ENCODE measurements around the gene NACAD.
A peak's percentile ranks its signal among the peaks of the same experiment; 100 is the strongest.

NACAD gene

GRCh38 chr7:45064047-45064725 lies 24.6 kb downstream of the NACAD start:
- Histone ChIP-seq H3K36me3 (ENCODE audit: control insufficient read depth in 2 of 2, insufficient read depth in 1 of 2, low read length in 2 of 2) (peaks cover 0 to 28% of the 10 kb centered on the region in 2 experiments; a peak in 2 of 3 replicates), H3K9me3 (ENCODE audit: control insufficient read depth, insufficient read depth, low read depth, low read length) (no peaks in the 10 kb centered on the region), H3K27ac (ENCODE audit: extremely low read depth, low read depth, low read length) (no peak overlapping the region), H3K4me1 (ENCODE audit: control insufficient read depth, insufficient read depth, low read length) (no peaks in the 10 kb centered on the region), H3K4me3 (ENCODE audit: low read depth, low read length) (no peak overlapping the region)
- ChIA-PET POLR2A (no interaction called here), CTCF (no interaction called here)
- TF ChIP-seq ZNF266 (tag by site-specific recombination; IDR thresholded peaks at IDR 0.05; ENCODE audit: low read depth) = no peak
- no peak for TF ChIP-seq ZNF423 (tag by site-specific recombination; IDR thresholded peaks at IDR 0.05)
- no peak for TF ChIP-seq ZNF302 (tag by site-specific recombination; IDR thresholded peaks at IDR 0.05; ENCODE audit: low read depth)
- no peak for TF ChIP-seq ZNF639 (tag by site-specific recombination; IDR thresholded peaks at IDR 0.05)
- TF ChIP-seq EGR2 (tag by site-specific recombination; IDR thresholded peaks at IDR 0.05; ENCODE audit: low read depth) = no peak
- TF ChIP-seq ZNF707 (tag by site-specific recombination; IDR thresholded peaks at IDR 0.05) = no peak
- no peak for TF ChIP-seq PRDM10 (tag by site-specific recombination; IDR thresholded peaks at IDR 0.05)
- no peak for TF ChIP-seq ZNF2 (tag by site-specific recombination; IDR thresholded peaks at IDR 0.05)
- no peak for TF ChIP-seq SP3 (tag by site-specific recombination; IDR thresholded peaks at IDR 0.05)
- no peak for TF ChIP-seq ZNF354C (tag by site-specific recombination; IDR thresholded peaks at IDR 0.05; ENCODE audit: borderline replicate concordance, low read depth)
- no peak for TF ChIP-seq ZBTB21 (tag by site-specific recombination; IDR thresholded peaks at IDR 0.05)
- TF ChIP-seq ZFP3 (tag by site-specific recombination; IDR thresholded peaks at IDR 0.05; ENCODE audit: low read depth) = no peak
- TF ChIP-seq BCL11B (tag by site-specific recombination; IDR thresholded peaks at IDR 0.05; ENCODE audit: low read depth) = no peak
- no peak for TF ChIP-seq ZNF670 (tag by site-specific recombination; IDR thresholded peaks at IDR 0.05; ENCODE audit: low read depth)

- Histone ChIP-seq H3K36me3 (ENCODE audit: control insufficient read depth in 2 of 2, insufficient read depth in 1 of 2, low read length in 2 of 2) (peaks cover 0 to 24% of the 10 kb centered on the region in 2 experiments; a peak in 2 of 3 replicates), H3K4me3 (ENCODE audit: low read depth, low read length) (no peak overlapping the region), H3K27ac (ENCODE audit: extremely low read depth, low read depth, low read length) (no peak overlapping the region), H3K9me3 (ENCODE audit: control insufficient read depth, insufficient read depth, low read depth, low read length) (no peaks in the 10 kb centered on the region), H3K4me1 (ENCODE audit: control insufficient read depth, insufficient read depth, low read length) (no peaks in the 10 kb centered on the region)
- peak; percentile 40; the same call in 1 of the 2 replicates for TF ChIP-seq GLIS1 (tag by site-specific recombination; IDR thresholded peaks at IDR 0.05)
- TF ChIP-seq BCL11B (tag by site-specific recombination; IDR thresholded peaks at IDR 0.05; ENCODE audit: low read depth) = no peak
- ChIA-PET POLR2A (no interaction called here), CTCF (no interaction called here)
Measured at GRCh38 chr7:45061806-45062425, 26.9 kb downstream of the NACAD start.

- ChIA-PET CTCF (no interaction called here), POLR2A (no interaction called here)
- Histone ChIP-seq H3K36me3 (ENCODE audit: control insufficient read depth in 2 of 2, insufficient read depth in 1 of 2, low read length in 2 of 2) (peaks cover 0 to 24% of the 10 kb centered on the region in 2 experiments; a peak in 1 of 3 replicates), H3K27ac (ENCODE audit: extremely low read depth, low read depth, low read length) (no peak overlapping the region), H3K4me1 (ENCODE audit: control insufficient read depth, insufficient read depth, low read length) (no peaks in the 10 kb centered on the region), H3K4me3 (ENCODE audit: low read depth, low read length) (no peak overlapping the region), H3K9me3 (ENCODE audit: control insufficient read depth, insufficient read depth, low read depth, low read length) (no peaks in the 10 kb centered on the region)
- TF ChIP-seq PBX3 (CRISPR knock-in tag; IDR thresholded peaks at IDR 0.05) (no peak), ZFP37 (tag by site-specific recombination; IDR thresholded peaks at IDR 0.05) (no peak), ZNF76 (tag by site-specific recombination; IDR thresholded peaks at IDR 0.05; ENCODE audit: borderline replicate concordance, low read depth) (no peak), ZNF596 (tag by site-specific recombination; IDR thresholded peaks at IDR 0.05) (no peak)
Measured at GRCh38 chr7:45061352-45061751, 27.4 kb downstream of the NACAD start.

Data from HEK293 (cell line).